ENCODE measurements around the gene PSKH1. TPM values are rescaled to one million over a fixed set of nuclear protein-coding genes. Genes with fewer than 3 reads are reported as not detected.
"Not testable (repeated sequence)": the region's sequence is repeated elsewhere in the genome, so short reads cannot be mapped to it uniquely, and the experiment has no call there.

The PSKH1 gene
- total and polyA plus RNA-seq, 2 donors from 2014 or later: 23.6 to 33.2 TPM

GRCh38 chr16:67862623-67863583, 30.2 kb upstream of the PSKH1 start:
- no peak for TF ChIP-seq CTCF (IDR thresholded peaks at IDR 0.05; ENCODE audit: borderline replicate concordance, extremely low read depth, insufficient read depth)
- Histone ChIP-seq H3K27ac (ENCODE audit: low read depth in 2 of 2, low read length in 2 of 2) (peak overlapping the region; percentile 55 to 62), H3K36me3 (ENCODE audit: control insufficient read depth in 2 of 3, insufficient read depth in 3 of 3, low read length in 3 of 3) (peaks cover 2 to 9% (median 6%) of the 10 kb centered on the region in 3 donors), H3K9ac (ENCODE audit: low read length in 3 of 3) (peak overlapping the region in 1 of 3 donors; percentile 30), H3K27me3 (ENCODE audit: control insufficient read depth, insufficient read depth, low read length) (no peaks in the 10 kb centered on the region), H3K4me1 (ENCODE audit: control insufficient read depth in 2 of 3, insufficient read depth in 2 of 3, low read depth in 1 of 3, low read length in 3 of 3) (peaks cover 0 to 9% (median 6%) of the 10 kb centered on the region in 3 donors), H3K4me3 (ENCODE audit: low read length in 3 of 3) (no peak overlapping the region), H3K9me3 (ENCODE audit: control insufficient read depth in 2 of 3, insufficient read depth in 1 of 3, low read length in 3 of 3) (no peaks in the 10 kb centered on the region)
- FAIRE-seq (no peak), DNase-seq (peak in 1 of 5 donors; percentile 82)
- intact Hi-C loops (cut with DNase I): no loop called here

DNA sequence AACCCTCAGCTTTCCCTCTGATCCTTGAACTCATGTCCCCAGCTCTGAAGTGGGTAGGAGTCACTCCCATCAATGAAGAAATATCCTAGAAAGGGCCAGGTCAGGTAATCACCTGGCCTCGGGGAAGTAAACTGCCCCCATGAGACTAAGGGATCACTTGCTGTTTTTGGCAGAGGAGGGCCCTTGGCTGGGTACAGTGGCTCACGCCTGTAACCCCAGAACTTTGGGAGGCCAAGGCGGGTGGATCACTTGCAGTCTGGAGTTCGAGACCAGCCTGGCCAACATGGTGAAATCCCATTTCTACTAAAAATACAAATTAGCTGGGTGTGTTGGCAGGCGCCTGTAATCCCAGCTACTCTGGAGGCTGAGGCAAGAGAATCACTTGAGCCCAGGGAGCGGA, 29.0 kb upstream of the PSKH1 start:
- FAIRE-seq; H3K4me1 ChIP-seq (ENCODE audit: control insufficient read depth in 2 of 3, insufficient read depth in 2 of 3, low read depth in 1 of 3, low read length in 3 of 3); H3K4me3 ChIP-seq (ENCODE audit: low read length in 3 of 3); DNase-seq; H3K9ac ChIP-seq (ENCODE audit: low read length in 3 of 3); H3K9me3 ChIP-seq (ENCODE audit: control insufficient read depth in 2 of 3, insufficient read depth in 1 of 3, low read length in 3 of 3); intact Hi-C loops (cut with DNase I); H3K27me3 ChIP-seq (ENCODE audit: control insufficient read depth, insufficient read depth, low read length): not testable (repeated sequence)
- peak overlapping the region in 1 of 2 donors; percentile 49 for H3K27ac ChIP-seq (ENCODE audit: low read depth in 2 of 2, low read length in 2 of 2)
- H3K36me3 ChIP-seq (ENCODE audit: control insufficient read depth in 2 of 3, insufficient read depth in 3 of 3, low read length in 3 of 3): peaks cover 2 to 12% (median 6%) of the 10 kb centered on the region in 3 donors

DNA sequence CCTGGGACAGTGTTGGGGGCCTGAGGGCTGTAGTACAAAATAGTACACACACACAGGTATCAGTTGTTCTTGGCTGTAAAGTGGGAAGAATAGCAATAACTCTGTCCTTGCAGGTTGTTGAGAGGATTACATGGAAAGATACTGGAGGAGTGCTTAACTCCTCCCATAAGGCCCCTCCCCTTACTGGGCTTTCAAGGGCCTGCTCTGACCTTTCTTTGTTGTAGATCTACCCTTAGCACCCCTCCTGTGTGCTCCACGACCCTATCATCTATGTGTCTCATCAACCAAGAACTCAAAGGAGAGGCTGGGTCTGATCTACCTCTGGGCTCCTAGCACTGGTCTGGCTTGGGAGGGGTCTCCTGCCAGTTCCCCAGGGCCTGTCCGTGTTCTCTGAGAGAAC, 28.5 kb upstream of the PSKH1 start:
- Histone ChIP-seq H3K4me3 (ENCODE audit: low read length in 3 of 3) (no peak overlapping the region), H3K36me3 (ENCODE audit: control insufficient read depth in 2 of 3, insufficient read depth in 3 of 3, low read length in 3 of 3) (peaks cover 2 to 12% (median 6%) of the 10 kb centered on the region in 3 donors), H3K9me3 (ENCODE audit: control insufficient read depth in 2 of 3, insufficient read depth in 1 of 3, low read length in 3 of 3) (no peaks in the 10 kb centered on the region), H3K9ac (ENCODE audit: low read length in 3 of 3) (no peak overlapping the region), H3K27ac (ENCODE audit: low read depth in 2 of 2, low read length in 2 of 2) (no peak overlapping the region), H3K4me1 (ENCODE audit: control insufficient read depth in 2 of 3, insufficient read depth in 2 of 3, low read depth in 1 of 3, low read length in 3 of 3) (peaks cover 0 to 7% (median 6%) of the 10 kb centered on the region in 3 donors), H3K27me3 (ENCODE audit: control insufficient read depth, insufficient read depth, low read length) (no peaks in the 10 kb centered on the region)
- FAIRE-seq: no peak
- no peak for DNase-seq
- no peak for TF ChIP-seq CTCF (IDR thresholded peaks at IDR 0.05; ENCODE audit: borderline replicate concordance, extremely low read depth, insufficient read depth)
- intact Hi-C loops (cut with DNase I): no loop called here

DNA sequence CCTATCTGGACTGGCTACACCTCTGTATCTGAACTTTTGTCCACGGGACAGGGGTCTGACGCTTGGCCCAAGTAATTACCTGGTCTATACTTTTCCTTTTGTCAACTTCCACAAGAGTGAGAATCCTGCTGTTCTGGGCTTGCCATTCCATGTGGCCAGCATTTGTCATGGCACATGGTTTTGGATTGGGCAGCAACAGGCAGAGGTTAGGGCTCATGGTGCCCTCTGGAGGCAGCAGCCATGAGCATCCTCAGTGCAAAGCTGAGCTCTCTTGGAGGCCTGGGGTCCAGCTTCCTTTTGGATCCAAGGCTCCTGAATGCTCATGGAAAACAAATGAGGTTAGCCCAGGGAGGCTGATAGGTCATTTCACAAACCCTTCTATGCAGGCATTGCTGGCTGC, 27.7 kb upstream of the PSKH1 start:
- H3K36me3 ChIP-seq (ENCODE audit: control insufficient read depth in 2 of 3, insufficient read depth in 3 of 3, low read length in 3 of 3): peaks cover 3 to 18% (median 6%) of the 10 kb centered on the region in 3 donors
- DNase-seq (peak in 1 of 5 donors; percentile 29), FAIRE-seq (no peak)
- no peaks in the 10 kb centered on the region for H3K9me3 ChIP-seq (ENCODE audit: control insufficient read depth in 2 of 3, insufficient read depth in 1 of 3, low read length in 3 of 3)
- H3K9ac ChIP-seq (ENCODE audit: low read length in 3 of 3): no peak overlapping the region
- intact Hi-C loops (cut with DNase I): no loop called here
- no peaks in the 10 kb centered on the region for H3K27me3 ChIP-seq (ENCODE audit: control insufficient read depth, insufficient read depth, low read length)
- H3K4me1 ChIP-seq (ENCODE audit: control insufficient read depth in 2 of 3, insufficient read depth in 2 of 3, low read depth in 1 of 3, low read length in 3 of 3): peaks cover 0 to 7% (median 6%) of the 10 kb centered on the region in 3 donors
- H3K4me3 ChIP-seq (ENCODE audit: low read length in 3 of 3): no peak overlapping the region
- H3K27ac ChIP-seq (ENCODE audit: low read depth in 2 of 2, low read length in 2 of 2): no peak overlapping the region
- peak; percentile 11 for TF ChIP-seq CTCF (IDR thresholded peaks at IDR 0.05; ENCODE audit: borderline replicate concordance, extremely low read depth, insufficient read depth)
